T-helper 2 cell treated with Interferon-gamma antibody and Interleukin-4, amounts not matched to agents 100 ng/mL and 5 ng/mL, for 36 hours (primary cell): ENCODE results near the gene KLK13. TPM values are rescaled to one million over a fixed set of nuclear protein-coding genes. Genes with fewer than 3 reads are reported as not detected.

ENCODE experiments used
- intact Hi-C: fragments of 100-400 bp; cut with micrococcal nuclease; formaldehyde crosslinking; loops from one replicate; pipeline ENCODE4 v1.15.1; 2023
- total RNA-seq: library from RNA; stranded (reverse); gene quantifications from 2 replicates; pipeline ENCODE4 v1.2.3, GENCODE V29; 2022

Gene KLK13
- total RNA-seq, 1 donor from 2014 or later: not detected

GRCh38 chr19:51025401-51025800, 39.5 kb downstream of the KLK13 start:
- intact Hi-C loops: no loop called here

DNA sequence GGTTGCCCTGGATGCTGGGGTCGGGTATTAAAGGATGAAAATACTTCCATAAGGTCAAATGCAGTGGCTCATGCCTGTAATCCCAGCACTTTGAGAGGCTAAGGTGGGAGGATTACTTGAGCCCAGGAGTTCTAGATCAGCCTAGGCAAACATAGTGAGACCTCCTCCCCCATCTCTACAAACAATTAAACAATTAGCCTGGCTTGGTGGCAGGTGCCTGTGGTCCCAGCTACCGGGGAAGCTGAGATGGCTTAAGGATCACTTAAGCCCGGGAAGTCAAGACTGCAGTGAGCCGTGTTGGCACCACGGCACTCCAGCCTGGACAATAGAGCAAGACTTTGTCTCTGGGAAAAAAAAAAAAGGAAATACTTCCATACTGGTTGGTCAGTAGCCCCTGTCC, 40.0 kb downstream of the KLK13 start:
- intact Hi-C loops: no loop called here

DNA sequence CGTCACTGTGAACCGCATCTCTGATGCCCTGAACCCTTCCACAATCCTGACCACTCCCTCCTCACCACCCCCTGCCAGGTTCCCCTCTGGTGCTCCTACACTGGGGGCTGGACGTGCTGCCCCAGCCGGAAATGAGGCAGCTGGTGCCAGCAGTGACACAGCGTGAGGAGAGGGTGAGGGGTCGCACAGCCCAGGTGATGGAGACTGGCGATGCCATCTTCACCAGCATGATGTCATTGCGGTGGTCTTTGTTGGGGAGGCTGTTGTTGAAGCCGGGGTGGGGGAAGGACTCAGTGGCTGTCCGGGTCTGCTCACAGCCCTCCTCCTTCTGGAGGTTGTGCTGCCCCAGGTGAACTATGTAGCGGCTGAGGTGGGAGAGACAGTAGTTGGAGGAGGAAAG, 40.9 kb downstream of the KLK13 start:
- intact Hi-C loops: no loop called here

- intact Hi-C loops: no loop called here
These were observed 42.4 kb downstream of the KLK13 start for GRCh38 chr19:51022526-51022925.

DNA sequence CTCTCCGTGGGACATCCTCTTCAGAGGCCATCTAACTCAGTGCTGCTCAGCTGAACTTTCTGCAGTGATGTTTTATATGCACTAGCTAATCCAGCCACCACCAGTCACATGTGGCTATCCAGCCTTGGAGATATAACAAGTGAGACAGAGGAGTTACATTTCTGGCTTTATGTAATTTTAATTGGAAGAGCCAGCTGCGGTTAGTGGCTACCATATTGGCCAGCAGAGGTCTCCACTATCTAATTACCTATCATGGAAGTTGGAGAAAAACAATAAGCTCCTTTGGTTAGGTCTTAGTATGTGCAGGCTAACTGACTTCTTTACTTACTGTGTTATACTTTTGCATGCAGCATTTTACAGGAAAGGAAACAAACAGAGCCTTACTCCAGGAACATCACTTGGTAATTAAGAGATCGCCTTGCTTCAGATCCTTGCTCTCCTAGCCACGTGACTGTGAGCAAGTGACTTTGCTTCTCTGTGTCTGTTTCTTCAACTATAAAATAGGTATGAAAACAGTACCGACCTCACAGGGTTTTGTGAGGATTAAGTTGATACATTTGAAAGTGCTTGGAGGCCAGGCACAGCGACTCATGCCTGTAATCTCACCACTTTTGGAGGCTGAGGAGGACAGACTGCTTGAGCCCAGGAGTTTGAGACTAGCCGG, 43.8 kb downstream of the KLK13 start:
- intact Hi-C loops: loop anchor here (2.0 kb wide), 1 partner anchor 76 kb away; no protein-coding TSS in a partner anchor

DNA sequence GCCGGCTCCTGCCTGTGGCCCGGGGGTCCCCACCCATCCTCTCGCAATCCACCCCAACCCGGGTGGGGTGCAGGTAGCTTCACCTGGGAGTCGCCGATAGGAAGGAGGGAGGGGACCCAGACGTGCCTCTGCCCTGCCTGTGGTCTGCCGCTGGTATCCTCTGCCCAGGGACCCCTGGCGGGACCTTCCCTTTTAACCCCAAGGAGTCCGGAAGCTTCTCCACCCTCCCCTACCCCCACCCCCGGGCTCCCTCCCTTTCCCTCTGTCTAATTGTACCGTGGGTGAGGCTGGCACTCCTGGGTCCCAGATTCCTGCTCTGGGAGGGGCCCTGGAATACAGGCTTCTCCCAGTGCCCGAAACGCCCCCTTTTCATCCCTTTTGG, 45.4 kb downstream of the KLK13 start, which contains the start of gene KLK10:
TSS of gene KLK10 (minus strand) at position 166 of the 382 bp plus-strand sequence. CDS start 579 bp downstream, outside the sequence.
- intact Hi-C loops: no loop called here

GRCh38 chr19:51018745-51019543, 45.9 kb downstream of the KLK13 start:
- intact Hi-C loops: no loop called here

GRCh38 chr19:51016798-51017683, 47.9 kb downstream of the KLK13 start:
- intact Hi-C loops: no loop called here

- intact Hi-C loops: no loop called here
These were observed 49.1 kb downstream of the KLK13 start for GRCh38 chr19:51015691-51016267.

- intact Hi-C loops: no loop called here
These were observed 50.6 kb downstream of the KLK13 start for GRCh38 chr19:51014242-51014641.

GRCh38 chr19:51012661-51013190, 52.2 kb downstream of the KLK13 start:
- intact Hi-C loops: no loop called here

GRCh38 chr19:51010066-51010795, 54.7 kb downstream of the KLK13 start:
- intact Hi-C loops: no loop called here

DNA sequence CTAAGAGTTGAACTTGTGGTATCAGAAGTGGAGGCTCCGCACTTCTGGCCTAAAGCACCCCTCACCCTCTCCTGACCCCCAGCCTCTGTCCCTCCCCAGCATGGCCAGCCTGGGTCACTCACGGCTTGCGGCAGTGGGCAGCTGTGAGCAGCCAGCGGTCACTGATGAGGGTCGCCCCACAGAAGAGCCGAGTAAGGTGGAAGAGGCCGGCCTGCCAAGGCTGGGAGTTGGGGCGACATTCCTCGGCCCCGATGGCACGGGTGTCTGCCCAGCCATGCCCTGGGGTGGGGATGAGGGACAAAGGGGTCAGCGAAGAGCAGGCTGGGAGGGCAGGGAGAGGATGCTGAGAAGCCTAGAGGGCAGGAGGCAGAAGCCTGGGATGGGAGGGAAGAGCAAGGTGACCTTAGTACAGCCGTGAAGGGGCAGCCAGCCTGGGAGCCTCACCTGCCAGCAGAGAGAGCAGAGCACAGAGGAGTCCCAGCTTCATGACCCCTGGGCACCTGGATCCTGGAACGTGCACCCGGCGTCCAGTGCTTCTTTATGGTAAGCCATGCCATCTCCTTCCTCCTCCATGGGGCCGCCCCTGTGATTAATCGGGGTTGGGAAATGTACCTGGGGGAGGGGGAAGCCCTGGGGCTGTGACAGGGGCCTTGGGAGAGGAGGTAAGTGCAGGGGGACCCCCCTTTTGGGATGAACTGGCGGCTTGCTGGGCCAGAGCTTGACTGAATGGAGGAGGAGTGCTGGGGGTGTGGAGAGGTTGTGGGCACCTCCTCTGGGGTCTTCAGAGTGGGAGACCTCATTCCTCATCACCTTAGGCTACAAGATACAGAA, 55.6 kb downstream of the KLK13 start:
- intact Hi-C loops: no loop called here

- intact Hi-C loops: no loop called here
These were observed 57.4 kb downstream of the KLK13 start for GRCh38 chr19:51007488-51007887.

GRCh38 chr19:51006406-51006805, 58.5 kb downstream of the KLK13 start:
- intact Hi-C loops: no loop called here
